Left ventricle myocardium inferior (tissue), 1 donor: ENCODE data around the gene ZDHHC9. TPM values are rescaled to one million over a fixed set of nuclear protein-coding genes. Genes with fewer than 3 reads are reported as not detected.

ENCODE experiments used
- DNase-seq: peaks from one replicate; pipeline ENCODE4 v3.0.0-alpha.2; 2020
- H3K27ac ChIP-seq: fragments of 200-600 bp; replicated peaks from 2 replicates; pipeline ENCODE4 v1.8.0; 2021
- H3K27me3 ChIP-seq: fragments of 200-600 bp; 2 replicates; pipeline ENCODE4 v1.8.0; 2021; ENCODE audit warnings: low read depth
- H3K36me3 ChIP-seq: fragments of 200-600 bp; 2 replicates; pipeline ENCODE4 v1.8.0; 2021
- H3K4me1 ChIP-seq: fragments of 200-600 bp; 2 replicates; pipeline ENCODE4 v1.8.0; 2021
- H3K4me3 ChIP-seq: fragments of 200-600 bp; 2 replicates; pipeline ENCODE4 v1.8.0; 2021; ENCODE audit warnings: mild to moderate bottlenecking, moderate library complexity
- H3K9me3 ChIP-seq: fragments of 200-600 bp; replicated peaks from 2 replicates; pipeline ENCODE4 v1.8.0; 2021
- CTCF ChIP-seq: fragments of 200-600 bp; IDR thresholded peaks from 2 replicates; pipeline ENCODE4 v1.8.0; 2021; ENCODE audit warnings: antibody characterized with exemption, mild to moderate bottlenecking, borderline replicate concordance
- intact Hi-C: fragments of 100-400 bp; cut with micrococcal nuclease; formaldehyde crosslinking; loops from one replicate; pipeline ENCODE4 v1.11.0; 2022
- total RNA-seq: library from RNA; stranded (reverse); fragmentation: NEBNext Ultra II Directional; extraction: Animal tissue kit (Norgen Biotek cat#: 25700); gene quantifications from one replicate; pipeline ENCODE4 v1.2.1, GENCODE V29; 2021
- donor health status: DM: no; HTN: yes; CAD: no; lungs with severe emphysema.

The ZDHHC9 gene
- total RNA-seq, 1 donor from 2014 or later, result 11.9 TPM

GRCh38 chrX:129846716-129847115, 3.0 kb upstream of the ZDHHC9 start:
- Histone ChIP-seq H3K27me3 (no peaks in the 10 kb centered on the region), H3K4me3 (no peak overlapping the region), H3K4me1 (peaks cover 11% of the 10 kb centered on the region), H3K36me3 (no peaks in the 10 kb centered on the region), H3K9me3 (no peaks in the 10 kb centered on the region), H3K27ac (no peak overlapping the region)
- intact Hi-C loops, result no loop called here
- no peak for DNase-seq
- TF ChIP-seq CTCF, result no peak

GRCh38 chrX:129845616-129846190, 2.0 kb upstream of the ZDHHC9 start:
- no peaks in the 10 kb centered on the region for H3K36me3 ChIP-seq
- TF ChIP-seq CTCF, result no peak
- H3K27me3 ChIP-seq, result no peaks in the 10 kb centered on the region
- intact Hi-C loops, result no loop called here
- no peak overlapping the region for H3K27ac ChIP-seq
- H3K9me3 ChIP-seq, result no peaks in the 10 kb centered on the region
- no peak overlapping the region for H3K4me3 ChIP-seq
- peaks cover 13% of the 10 kb centered on the region for H3K4me1 ChIP-seq
- DNase-seq, result no peak

GRCh38 chrX:129843209-129843458, 552 bp downstream of the ZDHHC9 start:
- TF ChIP-seq CTCF, result no peak
- DNase-seq, result no peak
- H3K9me3 ChIP-seq, result no peaks in the 10 kb centered on the region
- intact Hi-C loops, result no loop called here
- H3K27ac ChIP-seq, result peak overlapping the region; percentile 78
- H3K4me3 ChIP-seq, result peak overlapping the region; percentile 79
- H3K27me3 ChIP-seq, result no peaks in the 10 kb centered on the region
- peaks cover 18% of the 10 kb centered on the region for H3K4me1 ChIP-seq
- no peaks in the 10 kb centered on the region for H3K36me3 ChIP-seq

GRCh38 chrX:129842510-129843208, 1.0 kb downstream of the ZDHHC9 start:
- intact Hi-C loops, result no loop called here
- H3K4me3 ChIP-seq, result peak overlapping the region; percentile 79
- peak; percentile 18 for DNase-seq
- no peaks in the 10 kb centered on the region for H3K27me3 ChIP-seq
- no peaks in the 10 kb centered on the region for H3K9me3 ChIP-seq
- peak overlapping the region; percentile 78 for H3K27ac ChIP-seq
- H3K4me1 ChIP-seq, result peaks cover 18% of the 10 kb centered on the region
- H3K36me3 ChIP-seq, result no peaks in the 10 kb centered on the region
- no peak for TF ChIP-seq CTCF

GRCh38 chrX:129840344-129840743, 3.3 kb downstream of the ZDHHC9 start:
- Histone ChIP-seq H3K9me3 (no peaks in the 10 kb centered on the region), H3K4me3 (peak overlapping the region; percentile 25), H3K27me3 (no peaks in the 10 kb centered on the region), H3K36me3 (no peaks in the 10 kb centered on the region), H3K27ac (no peak overlapping the region), H3K4me1 (peaks cover 18% of the 10 kb centered on the region)
- intact Hi-C loops, result no loop called here
- TF ChIP-seq CTCF, result no peak
- DNase-seq, result no peak
